GM19043 (cell line): ENCODE results near the gene ARMC8.
A peak's percentile ranks its signal among the peaks of the same experiment; 100 is the strongest.

Experiments used
- ATAC-seq: cut with Tn5 transposase; IDR thresholded peaks from one replicate; pipeline ENCODE4 v1.9.1; 2021; ENCODE audit warnings: low read depth; ENCODE audit not compliant: unreplicated experiment

ARMC8 gene

DNA sequence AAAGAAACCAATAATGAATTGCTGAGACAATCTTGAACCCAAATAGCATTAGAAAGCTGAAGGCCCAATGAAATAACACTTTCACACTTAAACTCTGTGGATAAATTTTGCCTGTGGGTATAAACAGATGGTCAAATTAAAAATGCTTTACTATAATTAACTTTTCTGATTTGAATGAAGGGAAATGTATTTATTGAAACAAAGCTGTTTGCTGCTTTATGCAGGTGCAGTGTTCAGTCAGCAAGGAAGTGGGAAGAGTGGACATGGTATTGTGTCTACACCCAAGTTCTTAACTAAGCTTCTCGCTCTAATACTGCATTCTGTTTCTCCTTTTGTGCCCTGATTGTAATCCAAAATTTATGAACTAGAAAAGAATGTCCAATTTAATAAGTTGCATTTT, 110.8 kb downstream of the ARMC8 start:
- ATAC-seq: no peak

DNA sequence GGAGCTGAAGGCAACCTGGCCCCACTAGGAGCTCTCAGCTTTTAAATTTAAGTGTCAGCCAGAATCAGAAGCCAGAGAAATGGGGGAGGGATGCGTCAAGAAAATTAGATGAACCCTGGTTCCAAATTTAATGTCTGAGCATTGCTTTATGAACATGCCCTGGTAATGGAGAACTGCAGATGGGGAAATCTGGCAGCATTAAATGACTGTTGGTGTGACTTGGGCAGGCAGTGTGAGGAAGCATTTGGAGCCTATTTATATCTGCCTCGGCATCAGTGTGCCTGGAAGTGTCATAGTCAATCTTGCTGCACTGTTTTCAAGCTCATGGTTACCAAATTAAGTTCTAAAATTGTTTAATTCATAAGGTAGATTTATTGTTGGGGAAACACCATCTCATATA, 113.5 kb downstream of the ARMC8 start:
- no peak for ATAC-seq

DNA sequence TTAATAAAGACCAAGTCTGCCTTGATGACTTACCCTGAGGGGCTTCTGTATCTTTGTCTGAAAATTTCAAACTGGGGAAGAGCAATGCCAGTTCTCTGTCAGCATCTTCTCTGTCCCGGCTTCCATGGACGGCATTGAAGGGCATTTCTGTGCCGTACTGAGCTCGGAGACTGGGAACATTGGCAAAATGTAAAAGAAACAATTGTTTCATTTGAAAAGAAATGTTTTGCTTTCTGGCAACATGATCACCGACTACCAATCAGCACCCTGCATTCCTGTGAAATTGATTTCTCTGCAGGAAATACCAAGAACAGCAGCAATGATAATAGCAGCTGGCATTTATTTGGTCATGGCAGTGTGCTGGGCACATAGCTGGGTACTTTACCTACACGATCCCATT, 116.4 kb downstream of the ARMC8 start:
- ATAC-seq: no peak

DNA sequence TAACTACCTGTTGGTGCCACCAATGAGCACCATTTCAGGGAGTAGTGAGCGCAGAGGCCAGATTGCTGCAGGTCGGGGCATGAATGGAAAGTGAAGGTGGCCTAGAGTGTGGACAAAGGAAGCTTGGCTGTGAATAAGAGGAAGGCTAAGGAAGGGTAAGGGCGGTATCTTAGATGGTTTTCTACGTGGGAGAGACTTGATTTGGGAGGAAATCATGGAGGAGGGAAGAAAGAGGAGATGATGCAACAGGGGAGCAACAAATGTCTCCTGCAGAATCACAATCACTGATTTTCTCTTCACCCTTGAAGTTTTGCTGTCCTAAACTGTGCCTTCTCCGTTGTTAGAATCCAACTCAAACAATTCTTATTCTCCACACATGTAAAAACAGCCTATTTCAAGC, 120.8 kb downstream of the ARMC8 start:
- no peak for ATAC-seq

DNA sequence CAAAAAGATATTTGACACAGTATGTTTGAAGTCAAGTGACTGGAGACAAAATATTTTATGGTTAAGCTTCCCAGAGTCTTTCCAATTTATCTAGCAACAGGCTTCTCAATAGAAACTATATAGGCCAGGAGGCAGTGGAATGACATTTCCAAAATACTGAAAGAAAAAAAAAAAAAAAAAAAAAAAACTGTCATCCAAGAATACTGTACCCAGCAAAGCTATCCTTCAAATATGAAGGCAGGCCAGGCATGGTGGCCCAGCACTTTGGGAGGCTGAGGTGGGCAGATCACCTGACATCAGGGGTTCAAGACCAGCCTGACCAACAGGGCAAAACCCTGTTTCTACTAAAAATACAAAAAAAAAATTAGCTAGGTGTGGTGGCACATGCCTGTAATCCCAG, 121.7 kb downstream of the ARMC8 start:
- ATAC-seq: no peak

DNA sequence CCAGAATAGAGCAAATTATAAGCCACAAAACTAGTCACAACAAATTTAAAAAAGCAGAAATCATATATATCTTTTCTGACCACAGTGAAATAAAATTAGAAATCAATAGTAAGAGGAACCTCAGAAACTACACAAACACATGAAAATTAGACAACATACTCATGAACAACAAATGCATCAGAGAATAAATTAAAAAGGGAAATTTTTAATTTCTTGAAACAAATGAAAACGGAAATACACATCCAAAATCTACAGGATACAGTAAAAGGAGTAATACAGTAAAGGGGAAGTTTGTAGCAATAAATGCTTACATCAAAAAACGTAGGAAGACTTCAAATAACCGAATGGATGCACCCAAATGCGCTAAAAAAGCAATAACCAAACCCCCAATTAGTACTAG, 123.4 kb downstream of the ARMC8 start:
- ATAC-seq: no peak

DNA sequence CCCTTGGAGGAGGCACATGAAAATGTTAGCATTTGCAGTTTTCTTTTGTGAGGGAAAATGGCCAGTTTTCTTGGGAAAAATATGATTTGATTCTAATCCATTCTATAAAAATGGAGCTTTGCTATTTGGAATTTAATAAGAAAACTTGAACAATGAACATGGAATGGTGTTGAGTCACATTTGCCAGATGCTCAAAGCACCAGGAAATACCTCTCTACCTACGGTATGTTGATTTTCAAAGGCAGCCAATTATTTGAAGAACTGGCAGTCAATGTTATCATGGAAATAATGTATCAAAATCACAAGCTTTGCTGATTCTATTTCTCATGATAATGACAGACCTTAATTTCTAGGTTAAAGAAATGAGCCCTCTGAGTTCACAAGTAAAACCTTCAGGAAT, 127.7 kb downstream of the ARMC8 start:
- no peak for ATAC-seq

DNA sequence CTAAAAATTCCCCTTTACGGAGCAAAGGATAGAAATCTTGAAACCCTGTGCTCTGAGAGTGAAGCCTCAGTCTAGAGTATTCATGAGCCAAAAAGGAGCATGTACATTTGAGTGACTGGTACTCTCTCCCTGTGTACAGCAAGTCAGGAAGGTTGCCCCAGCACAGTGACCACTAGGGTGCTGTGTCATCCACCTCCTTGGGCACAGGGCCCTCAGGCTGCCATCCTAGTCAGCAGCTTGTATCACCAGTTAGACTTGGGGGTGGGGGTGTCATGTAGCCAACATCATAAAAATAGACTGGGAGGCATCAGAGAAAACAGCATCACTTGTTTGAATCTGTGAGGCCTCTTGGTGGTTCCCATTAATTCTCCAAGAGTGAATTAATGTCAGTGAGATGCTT, 130.6 kb downstream of the ARMC8 start:
- ATAC-seq: no peak

DNA sequence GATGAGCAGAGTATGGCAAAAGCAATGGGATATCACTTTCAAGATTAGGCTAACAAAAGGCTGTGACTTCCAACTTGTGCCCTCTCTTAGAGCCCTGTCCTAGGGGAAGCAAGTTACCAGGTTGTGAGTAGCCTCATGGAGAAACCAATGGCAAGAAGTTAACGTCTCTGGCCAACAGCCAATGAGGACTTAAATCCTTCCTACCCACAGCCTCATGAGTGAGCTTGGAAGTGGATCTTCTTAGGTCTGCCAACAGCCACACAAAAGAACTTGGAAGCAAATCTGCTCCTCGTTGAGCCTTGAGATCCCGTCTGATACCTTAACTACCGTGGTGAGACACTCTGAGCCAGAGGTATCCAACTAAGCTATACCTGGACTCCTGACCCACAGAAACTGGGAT, 136.9 kb downstream of the ARMC8 start:
- no peak for ATAC-seq

DNA sequence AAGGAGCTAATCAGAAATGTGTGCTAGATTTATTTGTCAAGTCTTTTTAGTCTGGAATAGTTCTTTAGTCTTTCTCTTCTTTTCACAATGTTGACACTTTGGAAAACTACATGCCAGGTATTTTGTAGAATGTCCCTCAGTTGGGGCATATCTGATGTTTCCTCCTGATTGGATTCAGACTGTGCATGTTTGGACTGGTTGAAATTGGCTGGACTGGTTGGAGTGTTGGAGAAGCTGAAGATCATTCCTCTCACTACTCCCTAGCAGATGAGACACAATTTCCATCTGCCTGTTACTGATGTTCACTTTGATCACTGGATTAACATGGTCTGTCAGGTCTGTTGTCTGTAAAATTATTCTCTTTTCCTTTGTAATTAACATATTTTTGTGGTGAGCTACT, 138.9 kb downstream of the ARMC8 start:
- no peak for ATAC-seq

DNA sequence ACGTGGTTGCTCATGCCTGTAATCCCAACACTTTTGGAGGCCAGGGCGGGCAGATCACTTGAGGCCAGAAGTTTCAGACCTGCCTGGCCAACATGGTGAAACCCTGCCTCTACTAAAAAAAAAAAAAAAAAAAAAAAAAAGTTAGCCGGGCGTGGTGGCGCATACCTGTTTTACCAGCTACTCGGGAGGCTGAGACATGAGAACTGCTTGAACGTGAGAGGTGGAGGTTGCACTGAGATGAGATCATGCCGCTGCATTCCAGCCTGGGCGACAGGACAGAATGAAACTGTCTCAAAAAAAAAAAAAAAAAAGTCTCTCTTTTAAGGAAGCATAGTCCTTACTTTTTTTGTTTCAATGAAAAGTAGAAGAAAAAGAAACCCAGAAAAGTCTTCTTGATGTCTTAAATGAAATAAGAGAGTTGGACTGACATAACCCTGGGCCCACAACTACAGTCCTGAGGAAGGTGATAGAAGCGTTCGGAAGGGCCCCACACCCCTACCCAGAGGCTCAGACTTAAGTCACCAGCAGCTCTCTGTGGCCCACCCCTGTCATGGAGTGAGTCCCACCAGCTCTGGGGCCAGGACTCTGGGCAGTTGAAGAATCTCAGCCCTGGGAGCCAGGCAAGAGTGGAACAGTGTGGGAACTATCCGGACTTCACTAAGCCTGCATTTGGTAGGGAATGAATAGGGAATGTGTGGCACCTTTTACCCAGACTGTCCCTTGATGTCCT, 139.9 kb downstream of the ARMC8 start:
- no peak for ATAC-seq

DNA sequence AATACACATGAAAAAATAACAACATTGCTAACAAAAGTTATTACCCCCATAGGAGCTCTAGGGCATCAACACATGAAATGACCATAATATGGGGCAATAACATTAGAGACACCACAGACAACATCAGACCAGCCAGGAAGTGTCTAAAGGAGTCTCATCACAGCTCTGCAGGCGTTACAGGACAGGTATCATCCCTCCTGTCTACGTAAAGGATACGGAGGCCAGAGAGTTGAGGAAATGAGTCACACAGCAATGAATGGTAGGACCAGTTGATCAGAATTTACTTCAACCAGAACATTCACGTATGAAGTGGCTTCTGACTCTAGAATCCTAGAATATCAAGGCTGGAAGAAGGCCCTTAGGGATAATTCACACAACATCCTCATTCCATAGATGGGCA, 140.7 kb downstream of the ARMC8 start:
- ATAC-seq: no peak

DNA sequence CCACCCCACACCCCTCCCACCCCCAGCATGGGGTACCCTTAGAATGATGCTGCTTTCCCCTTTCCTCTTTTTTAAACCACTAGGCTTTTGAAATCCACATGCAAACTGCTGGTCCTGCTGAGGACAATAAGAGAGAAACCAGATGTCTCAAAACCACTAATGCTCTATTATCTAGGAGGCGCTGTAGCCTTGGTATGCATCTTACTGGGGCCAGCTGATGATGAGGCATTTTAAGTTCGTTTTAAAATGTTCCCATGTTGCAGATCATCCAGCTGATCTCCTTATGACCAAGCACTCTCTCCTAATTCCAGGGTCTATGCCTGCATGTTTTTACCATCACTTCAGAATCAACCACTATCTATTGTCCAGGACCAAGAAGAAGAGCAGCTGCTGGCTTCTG, 141.2 kb downstream of the ARMC8 start:
- ATAC-seq: no peak

DNA sequence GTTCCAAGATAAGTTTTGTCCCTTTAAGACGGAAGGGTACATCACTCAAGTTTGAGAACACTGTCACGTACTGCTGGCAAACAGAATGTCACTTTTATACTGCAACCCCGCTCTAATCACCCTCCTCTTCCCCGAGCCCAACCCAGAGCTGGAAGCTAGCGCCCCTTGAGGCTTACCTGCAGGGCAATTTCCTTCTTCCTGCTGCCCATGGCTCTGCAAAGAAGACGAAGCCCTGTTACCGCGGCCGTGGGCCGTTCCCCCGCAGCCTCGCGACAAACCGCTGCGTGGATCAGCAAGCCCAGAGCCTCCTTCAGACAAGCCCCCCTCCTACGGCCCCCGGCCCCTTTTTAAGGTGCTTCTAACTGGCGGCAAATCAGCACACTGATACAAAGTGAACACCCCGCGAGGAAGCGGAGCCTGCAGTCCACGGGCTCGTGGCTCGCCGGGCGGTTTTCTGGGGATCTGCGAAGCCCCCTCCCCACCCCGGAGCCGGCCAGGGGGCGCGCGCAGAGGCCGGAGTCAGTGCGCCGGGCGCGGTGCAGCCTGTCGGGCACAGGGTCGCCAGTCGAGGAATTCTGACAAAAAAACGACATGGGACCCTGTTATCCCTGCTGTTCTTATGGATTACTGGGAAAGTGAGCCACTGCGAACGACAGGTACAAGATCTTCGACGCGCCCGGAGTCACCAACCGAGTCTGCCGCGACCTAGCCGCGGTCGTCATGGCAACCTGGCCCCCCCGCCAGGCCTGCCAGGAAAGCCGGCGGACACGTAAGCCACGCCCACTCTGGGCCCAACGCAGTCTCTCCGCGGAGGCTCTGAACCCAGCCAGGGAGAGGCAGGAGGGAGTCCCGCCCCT, 142.3 kb downstream of the ARMC8 start, which contains the start of gene NME9:
Gene NME9, minus strand, starts transcription at position 725 of the 857 bp plus-strand sequence. Its CDS starts 516 bp downstream, at position 209.
- peak; percentile 78 for ATAC-seq

DNA sequence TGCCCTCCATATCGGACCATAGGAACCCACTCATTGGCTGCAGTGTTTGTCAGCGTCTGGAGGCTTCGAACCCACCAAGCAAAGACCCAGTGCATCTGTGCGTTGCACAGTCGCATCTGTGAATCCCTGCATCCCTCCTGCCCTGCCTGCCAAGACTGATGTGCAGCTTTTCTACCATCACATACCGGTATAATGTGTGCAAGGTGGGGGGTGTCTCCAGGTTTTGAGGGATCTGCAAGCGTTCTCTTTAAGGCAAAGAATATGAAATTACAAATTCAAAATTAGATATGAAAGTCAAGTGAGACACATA, 142.8 kb downstream of the ARMC8 start:
- no peak for ATAC-seq

DNA sequence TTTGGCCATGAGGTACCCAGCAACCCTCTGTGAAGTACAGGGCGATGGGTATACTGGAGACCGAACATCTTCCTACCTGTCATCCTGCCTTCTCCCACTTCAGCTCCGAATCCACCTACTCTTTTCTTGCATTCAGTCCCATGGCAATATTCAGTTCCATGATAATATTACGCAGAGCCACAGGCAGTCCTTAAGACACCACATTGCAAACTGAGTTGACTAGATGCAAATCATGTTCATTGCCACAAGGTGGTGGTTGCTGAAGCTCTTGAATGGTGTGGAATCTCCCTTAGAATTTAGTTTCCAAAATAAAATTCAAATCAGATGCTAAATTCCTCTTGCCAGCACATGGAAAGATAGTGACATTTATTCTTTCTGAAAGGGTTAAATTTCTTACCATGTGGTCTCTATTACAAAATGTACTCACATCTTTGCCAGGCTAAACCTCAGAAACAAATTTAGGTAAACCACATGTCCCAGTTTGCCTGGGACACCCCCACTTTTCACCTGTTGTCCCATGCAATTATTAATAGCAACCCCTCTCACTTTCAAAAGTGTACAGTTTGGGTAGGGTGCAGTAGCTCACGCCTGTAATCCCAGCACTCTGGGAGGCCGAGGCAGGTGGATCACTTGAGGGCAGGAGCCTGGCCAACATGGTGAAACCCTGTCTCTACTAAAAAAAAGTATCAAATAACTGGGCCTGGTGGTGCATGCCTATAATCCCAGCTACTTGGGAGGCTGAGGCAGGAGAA, 144.2 kb downstream of the ARMC8 start:
- no peak for ATAC-seq

DNA sequence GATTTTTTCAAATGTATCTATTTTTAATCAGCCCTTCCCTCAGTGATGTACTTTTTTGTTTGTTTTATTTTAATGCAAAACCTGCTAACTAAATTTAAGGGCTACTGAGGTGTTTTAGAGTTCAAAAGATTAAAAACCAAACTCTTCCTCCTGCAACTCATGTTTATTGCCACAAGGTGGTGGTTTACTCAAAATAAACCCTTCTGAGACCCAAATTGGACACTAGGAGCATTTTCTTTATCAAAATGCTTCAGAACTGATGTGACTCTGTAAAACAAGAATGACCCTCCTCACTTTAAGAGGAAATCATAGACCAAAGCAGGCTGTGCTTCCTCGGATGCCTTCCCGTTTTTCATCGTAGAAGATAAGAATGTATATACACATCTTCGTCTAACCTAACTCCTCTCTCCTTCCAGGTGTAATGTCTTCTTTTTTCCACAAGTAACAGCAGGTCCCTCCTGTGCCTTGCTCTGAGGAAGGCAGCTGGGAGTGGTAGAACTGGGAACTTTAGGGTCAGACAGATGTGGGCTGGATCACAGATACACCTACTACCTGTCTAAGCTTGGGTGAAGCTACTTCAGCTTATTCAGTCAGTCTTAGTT, 145.5 kb downstream of the ARMC8 start:
- ATAC-seq: no peak

DNA sequence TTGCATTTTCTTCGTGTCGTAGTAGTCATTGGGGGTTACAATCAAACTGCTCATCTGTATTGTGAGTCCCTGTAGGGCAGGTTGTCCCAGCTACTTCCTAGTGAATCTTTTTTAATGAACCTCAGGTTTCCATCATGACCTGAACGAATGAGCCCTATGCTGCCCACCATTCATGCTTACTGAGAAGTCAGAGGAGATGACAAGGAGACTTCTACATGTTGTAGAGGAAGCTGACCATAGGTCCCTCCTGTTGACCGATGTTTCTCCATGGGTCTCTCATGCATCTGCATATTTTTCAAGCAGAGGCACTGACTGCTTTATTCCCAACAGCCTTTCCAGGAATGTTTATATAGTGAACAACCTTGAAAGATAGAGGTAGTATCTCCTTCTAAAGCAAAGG, 147.5 kb downstream of the ARMC8 start:
- ATAC-seq: no peak

DNA sequence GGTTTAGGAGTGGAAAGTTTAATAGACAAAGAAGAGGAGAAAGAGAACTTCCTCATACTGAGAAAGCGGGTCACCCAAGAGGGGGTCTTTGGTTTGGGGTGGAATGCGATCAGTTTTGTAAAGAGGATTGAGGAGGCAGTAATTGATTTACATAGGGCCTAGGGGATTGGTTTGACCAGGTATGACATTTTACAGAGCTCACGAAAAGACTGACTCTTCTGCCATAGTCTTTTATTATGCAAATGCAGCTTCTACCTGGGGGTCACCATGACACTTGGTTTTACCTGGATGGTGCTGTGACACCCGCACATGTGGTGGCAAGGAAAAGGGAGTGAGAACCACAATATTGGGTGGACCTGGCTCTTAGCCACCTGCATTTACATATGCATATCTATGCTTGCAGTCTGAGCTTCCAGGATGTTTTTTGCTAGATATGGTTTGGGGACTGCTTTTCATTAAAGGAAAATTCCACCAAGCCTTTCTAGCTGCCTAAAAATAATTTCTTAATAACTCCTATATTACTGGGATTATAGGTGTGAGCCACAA, 149.4 kb downstream of the ARMC8 start:
- ATAC-seq: no peak

DNA sequence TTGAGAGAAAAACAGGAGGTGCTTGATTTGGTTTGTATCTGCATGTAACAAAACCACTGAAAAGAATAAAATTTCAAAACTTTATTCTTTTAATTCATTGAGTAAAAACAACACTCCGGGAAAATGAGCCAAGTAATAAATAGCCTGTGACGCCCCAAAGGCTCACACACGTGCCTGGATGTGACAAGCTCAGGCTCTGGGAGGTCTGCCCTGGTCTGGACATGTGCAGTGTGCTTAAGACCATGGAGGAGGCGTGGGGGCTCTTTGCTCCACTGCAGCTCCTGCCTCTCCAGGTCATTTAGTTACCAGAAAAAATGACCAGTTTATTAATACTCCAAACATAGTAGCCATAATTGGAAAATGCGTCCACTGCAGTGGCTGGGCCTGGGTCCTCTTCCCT, 151.1 kb downstream of the ARMC8 start:
- ATAC-seq: no peak

DNA sequence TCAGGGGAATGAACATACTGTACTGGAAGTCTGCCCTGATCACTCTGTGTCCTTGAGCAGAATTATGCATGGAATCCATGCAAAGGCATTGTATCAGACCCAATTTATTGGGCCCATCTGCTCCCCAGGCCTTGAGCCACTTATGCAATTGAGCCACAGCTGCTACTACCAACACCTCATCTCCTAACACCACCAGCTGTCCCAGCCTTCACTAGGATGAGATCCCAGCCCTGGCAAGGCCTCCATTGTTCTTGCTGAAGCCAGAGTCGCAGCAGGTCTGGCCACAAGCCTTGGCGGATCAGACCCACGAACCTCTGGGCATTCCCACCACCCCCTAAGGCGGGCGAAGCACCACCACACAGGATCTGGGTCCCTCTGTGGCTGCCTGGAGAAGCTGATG, 151.7 kb downstream of the ARMC8 start:
- no peak for ATAC-seq
